ENCODE results near the gene PLOD3. TPM values are rescaled to one million over a fixed set of nuclear protein-coding genes. Genes with fewer than 3 reads are reported as not detected.

PLOD3 gene
- polyA plus RNA-seq, 1 donor: 52.4 TPM

DNA sequence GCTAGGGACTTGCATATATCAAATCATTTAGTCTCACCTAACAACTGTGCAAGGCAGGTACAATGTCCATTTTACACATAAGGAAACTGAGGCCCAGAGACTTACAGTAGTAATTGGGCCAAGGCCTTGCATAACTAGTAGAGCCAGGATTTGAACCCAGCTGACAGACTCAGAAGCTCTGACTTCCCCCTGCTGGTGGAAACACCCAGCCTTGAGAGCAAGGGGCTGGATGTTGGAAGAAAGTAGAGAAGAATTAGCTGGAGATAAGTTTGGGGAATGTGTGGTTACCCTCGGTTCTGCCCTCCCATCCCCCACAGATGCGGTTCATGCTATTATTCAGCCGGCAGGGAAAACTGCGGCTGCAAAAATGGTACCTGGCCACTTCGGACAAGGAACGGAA, 61.1 kb downstream of the PLOD3 start:
- H3K4me1 ChIP-seq (ENCODE audit: control insufficient read depth, insufficient read depth, low read length): peaks cover 12% of the 10 kb centered on the region
- WGBS (ENCODE audit: insufficient coverage, low lambda C conversion rate): no CpG with 5 or more reads among the region's 6 CpGs
- H3K27ac ChIP-seq (ENCODE audit: low read length): no peak overlapping the region
- no peaks in the 10 kb centered on the region for H3K9me3 ChIP-seq (ENCODE audit: control insufficient read depth, low read depth, low read length)
- no peaks in the 10 kb centered on the region for H3K27me3 ChIP-seq (ENCODE audit: control insufficient read depth, insufficient read depth, low read length)
- H3K4me3 ChIP-seq (ENCODE audit: low read length): no peak overlapping the region
- H3K36me3 ChIP-seq (ENCODE audit: control insufficient read depth, insufficient read depth, low read length): peaks cover 33% of the 10 kb centered on the region
- no peak for DNase-seq

Other genes with a start within 250 kb of the PLOD3 start
- gene MUC12, start 248.0 kb downstream of the PLOD3 start, polyA plus RNA-seq: 3.3 TPM
- gene MUC17, start 197.5 kb downstream of the PLOD3 start, polyA plus RNA-seq: 139 TPM
- gene TRIM56, start 132.1 kb downstream of the PLOD3 start, polyA plus RNA-seq: 25.6 TPM
- gene SERPINE1, start 90.5 kb downstream of the PLOD3 start, polyA plus RNA-seq: 1.7 TPM
- 56.4 TPM for gene AP1S1, start 63.1 kb downstream of the PLOD3 start, polyA plus RNA-seq
- gene VGF, start 52.0 kb downstream of the PLOD3 start, polyA plus RNA-seq: 0.51 TPM
- gene NAT16, start 37.3 kb downstream of the PLOD3 start, polyA plus RNA-seq: 0.21 TPM
- gene MOGAT3, start 16.5 kb downstream of the PLOD3 start, polyA plus RNA-seq: 72.1 TPM
- 60.9 TPM for gene ZNHIT1, start 584 bp upstream of the PLOD3 start, polyA plus RNA-seq
- 115 TPM for gene CLDN15, start 20.2 kb upstream of the PLOD3 start, polyA plus RNA-seq
- 142 TPM for gene FIS1, start 27.5 kb upstream of the PLOD3 start, polyA plus RNA-seq
- 21.6 TPM for gene IFT22, start 104.2 kb upstream of the PLOD3 start, polyA plus RNA-seq
- 1.0 TPM for gene COL26A1, start 145.3 kb upstream of the PLOD3 start, polyA plus RNA-seq